Left renal pelvis (tissue), 4 donors: ENCODE measurements around the gene UTP11. TPM values are rescaled to one million over a fixed set of nuclear protein-coding genes. Genes with fewer than 3 reads are reported as not detected.

Source experiments
- DNase-seq, 4 donors: peaks; one replicate each; pipeline ENCODE4 v3.0.0-alpha.2; 2013; ENCODE audit warnings: low read depth in 4 of 4, low spot score in 3 of 4
- polyA plus RNA-seq, 4 donors: library from polyadenylated mRNA; unstranded; fragments of 120-200 nt; gene quantifications; one replicate each; pipeline ENCODE4 v1.2.1, GENCODE V29; 2013; ENCODE audit not compliant: insufficient read length in 4 of 4

UTP11 gene
- polyA plus RNA-seq, 4 donors = 41.5 to 52.3 (median 44.3) TPM

DNA sequence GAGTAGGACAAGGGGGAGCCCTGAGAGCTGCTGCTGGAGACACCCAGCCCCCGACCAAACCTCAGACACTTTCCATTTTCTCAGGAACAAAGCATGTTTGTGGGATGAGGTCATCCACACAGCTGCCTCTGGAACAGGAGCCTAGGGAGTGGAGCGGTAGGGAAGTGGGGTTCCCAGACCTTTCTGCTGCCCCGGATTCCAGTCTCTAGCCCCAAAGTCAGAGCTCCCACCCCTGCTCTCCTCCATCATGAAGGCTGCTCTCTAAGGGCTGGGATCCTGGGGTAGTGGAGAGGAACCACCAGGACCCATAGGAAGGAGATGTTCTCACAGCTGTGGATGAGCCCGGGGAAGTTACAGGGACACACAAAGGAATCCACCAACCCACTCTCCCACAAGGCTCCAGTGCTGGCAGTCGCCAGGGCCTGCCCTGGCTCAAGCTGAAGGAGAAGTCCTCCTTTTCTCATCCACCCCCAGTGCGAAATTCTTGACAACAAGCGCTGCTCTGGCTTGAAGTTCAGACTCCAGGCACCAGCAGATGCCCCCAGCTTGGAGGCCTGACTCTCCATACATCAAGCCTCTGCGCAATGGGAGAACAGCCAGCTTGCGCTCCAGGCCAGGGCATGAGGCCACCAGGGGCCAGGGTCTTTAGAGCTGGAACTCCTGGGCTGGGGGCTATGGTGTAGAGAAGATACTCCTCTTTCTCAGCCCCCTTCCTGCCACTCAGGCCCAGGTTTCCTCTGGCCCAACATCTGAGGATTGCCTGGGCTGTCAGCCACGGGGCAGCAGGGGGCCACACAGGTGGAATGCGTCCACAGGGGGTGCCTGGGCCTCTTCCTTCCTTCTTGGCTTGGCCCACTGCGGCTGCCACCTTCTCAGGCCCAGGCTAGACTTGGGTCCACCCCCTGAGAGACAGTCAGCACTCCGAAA lies 11.7 kb upstream of the UTP11 start:
- DNase-seq = no peak

DNA sequence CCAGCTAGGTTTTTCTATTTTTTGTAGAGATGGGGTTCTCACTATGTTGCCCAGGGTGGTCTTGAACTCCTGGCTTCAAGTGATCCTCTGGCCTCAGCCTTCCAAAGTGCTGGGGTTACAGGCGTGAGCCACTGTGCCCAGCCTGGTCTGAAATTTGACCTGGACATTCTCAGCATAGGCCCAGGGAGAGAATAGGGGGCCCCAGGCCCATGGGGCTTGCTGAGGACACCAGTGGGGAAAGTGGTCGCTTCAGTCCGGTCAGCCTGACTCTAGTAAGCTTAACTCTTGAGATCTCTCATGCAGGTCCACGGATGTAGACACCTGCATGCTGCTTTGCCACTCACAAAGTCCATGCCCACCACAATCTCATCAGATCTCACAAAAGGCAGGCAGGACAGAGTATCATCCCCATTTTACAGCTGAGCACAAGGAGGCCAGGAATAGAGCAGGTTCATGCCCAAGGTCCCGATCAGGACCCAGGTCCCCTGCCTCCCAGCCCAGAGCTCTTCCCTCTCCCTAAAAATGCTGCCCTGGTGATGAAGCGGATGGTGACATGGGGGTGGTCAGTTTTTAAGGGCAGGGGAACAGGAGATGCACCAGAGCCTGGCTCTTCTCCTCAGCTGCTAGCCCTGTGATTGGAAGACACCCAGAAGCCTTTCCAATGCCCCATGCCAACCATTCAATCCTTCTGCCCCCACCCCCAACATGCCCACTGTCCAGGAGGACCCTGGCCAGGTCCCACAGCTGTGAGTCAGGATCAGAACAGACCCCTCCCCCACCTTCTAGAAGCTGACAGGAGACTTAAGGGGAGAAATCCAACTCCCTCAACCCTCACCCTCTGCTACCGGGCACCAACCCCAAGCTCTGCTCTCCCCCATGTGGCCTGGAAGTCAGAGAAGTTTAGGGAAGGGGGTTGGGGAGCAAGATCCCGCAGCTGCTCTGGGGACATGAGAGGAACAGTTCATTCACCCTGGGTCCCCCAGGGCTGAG lies 9.0 kb upstream of the UTP11 start:
- no peak for DNase-seq

DNA sequence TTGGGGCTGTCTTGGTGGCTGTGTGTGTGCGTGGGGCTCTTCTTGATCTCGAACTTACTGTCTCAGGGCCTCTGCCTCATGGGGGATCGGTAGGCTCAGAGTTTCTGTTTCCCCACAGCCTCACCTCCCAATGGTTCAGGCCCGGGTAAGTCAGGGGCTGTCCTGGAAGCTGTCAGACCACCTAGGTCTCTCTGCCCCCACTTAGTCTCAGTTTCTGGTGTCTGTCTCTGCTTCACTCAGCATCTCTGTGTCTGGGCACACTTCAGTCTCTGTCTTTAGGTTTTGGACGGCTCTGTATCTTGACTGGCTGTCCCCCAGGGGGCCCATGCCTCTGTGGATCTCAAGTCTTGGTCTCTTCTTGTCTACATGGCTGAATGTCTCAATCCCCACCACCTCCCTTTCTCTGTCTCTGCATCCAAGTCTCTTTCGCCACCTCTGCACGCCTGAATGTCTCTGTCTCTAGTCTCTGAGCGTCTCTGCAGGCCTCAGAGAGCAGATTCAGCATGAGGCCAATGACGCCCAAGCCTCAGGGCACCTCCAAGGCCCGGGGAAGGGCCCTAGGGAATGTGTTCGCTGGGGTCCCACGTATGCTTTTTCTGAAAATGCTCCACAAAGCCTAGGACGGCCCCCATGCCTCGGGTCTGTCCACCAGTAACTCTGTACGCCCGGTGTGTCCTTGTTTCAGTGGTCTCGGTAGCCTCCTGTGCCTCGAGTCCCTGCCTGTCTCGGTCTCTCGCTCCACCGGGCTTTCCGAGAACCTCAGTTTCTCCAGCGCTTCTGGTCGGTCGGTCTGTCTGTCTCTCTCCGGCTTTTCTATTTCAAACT lies 8.0 kb upstream of the UTP11 start:
- no peak for DNase-seq

DNA sequence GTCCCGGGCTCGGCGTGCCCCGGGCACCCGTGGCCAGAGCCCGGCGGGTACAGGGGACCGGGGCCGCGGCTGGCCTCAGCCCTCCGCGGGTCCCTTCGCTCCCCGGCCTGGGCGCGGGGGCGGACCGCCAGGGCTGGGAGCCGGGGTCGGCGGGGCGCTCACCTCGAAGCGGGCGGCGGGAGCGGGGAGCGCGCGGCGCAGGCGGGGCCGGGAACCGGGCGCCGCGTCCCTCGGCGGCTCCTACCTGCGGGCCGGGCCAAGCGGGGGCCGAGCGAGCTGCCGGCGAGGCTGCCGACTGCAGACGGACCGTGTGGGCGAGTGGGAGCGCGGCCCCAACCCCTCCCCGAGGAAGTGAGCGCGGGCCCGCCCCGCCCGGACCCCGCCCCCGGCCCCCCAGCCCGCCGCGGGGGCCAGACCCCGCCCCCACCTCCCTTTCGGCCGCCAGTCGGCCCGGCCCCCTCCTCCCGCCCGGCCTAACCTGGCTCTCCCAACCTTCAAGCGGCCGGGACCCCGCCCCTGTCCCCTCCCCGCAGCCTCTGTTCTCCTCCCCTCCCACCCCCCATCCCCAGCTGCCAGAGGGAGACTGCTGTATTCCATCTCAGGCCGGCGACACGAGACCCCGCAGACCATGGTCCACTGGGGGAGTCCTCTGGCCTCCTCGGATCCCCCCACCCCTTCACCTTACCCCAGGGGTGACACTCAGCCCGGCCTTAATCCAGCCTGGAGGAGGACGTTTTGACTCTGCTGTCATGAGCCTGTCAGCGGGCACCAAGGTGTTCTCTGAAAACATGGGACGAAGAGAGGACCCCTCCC lies 7.1 kb upstream of the UTP11 start, which contains the start of gene FHL3:
Gene FHL3, minus strand, starts transcription at position 320 of the 813 bp plus-strand sequence. CDS start 6,102 bp downstream, outside the sequence.
- no peak for DNase-seq

DNA sequence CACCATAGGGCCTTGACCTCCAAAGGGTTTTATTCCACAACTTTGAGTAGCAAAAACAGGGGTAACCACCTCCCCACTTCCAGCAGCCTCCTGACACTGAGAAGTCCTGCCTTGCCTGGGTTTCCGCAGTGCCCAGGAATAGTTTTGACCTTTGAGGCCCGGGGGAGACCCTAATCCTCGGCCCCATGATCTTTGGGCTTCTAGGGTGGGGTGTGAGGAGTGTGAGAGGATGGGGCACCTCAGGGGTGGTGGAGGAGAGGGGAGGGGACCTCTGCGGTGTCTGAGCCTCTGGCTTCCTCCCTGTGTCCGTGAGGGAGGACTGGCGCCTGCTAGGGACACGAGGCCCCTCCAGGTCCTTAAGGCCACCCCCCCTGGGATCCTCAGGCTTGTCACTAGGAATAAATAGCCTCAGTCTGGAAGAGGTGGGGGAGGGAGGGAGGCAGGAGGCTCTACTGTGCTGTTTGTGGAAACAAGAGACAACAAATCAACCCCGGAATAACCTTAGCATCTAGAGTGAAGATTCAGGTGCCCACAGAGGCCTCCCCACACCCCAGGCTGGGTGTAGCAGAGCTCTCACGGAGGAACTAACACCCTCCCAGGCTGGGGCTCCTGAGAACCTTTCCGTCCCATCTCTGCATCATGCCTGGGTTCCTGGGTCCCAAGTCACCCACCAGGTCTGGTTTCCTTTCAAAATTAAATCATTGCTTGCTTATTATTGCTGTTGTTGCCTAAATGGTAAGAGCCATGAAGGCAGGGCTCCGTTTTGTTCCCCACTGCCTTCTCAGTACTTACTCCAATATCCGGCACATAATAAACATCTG lies 6.3 kb upstream of the UTP11 start:
- DNase-seq = no peak

DNA sequence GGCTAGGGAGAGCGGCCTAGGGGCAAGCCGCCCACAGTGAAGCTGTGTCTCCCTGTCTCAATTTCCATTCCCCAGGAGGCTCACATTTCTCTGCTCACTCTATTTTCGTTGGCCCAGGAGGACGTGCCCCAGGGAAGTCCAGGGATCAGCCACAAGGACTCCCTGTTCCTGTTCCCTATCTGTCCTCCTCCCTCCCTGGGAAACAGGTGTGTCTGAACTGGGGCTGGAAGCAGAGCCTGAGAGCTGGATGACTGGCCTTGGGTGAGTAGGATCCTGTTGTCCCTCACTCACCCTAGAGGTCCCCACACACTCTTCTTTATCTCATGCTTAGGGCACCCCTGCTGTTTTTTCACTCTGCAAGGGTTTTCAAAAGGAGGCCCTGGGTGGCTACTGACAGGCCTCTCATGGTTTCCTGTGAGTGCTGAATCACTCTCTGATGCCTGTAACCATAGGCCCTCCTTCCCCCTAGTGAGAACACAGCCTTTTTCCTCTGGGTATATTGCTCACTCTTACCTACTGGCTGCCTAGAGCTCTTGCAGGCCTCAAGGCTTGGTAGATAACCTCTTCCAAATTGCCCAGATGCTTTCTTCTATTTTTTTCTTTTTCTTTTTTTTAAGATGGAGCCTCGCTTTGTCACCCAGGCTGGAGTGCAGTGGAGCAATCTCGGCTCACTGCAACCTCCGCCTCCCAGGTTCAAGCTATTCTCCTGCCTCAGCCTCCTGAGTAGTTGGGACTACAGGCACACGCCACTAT lies 3.3 kb upstream of the UTP11 start:
- no peak for DNase-seq

DNA sequence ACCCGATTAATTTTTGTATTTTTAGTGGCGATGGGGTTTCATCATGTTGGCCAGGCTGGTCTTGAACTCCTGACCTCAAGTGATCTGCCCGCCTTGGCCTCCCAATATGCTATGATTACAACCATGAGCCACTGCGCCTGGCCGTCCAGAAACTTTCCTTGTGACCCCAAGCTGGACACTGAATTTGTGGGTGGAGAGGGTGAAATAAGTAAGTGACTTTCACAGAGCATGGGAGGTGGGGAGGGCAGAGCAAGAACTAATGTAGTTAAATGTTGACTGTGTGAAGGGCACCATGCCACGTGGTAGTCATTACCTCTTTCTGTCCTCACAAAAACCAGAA lies 2.7 kb upstream of the UTP11 start:
- no peak for DNase-seq

DNA sequence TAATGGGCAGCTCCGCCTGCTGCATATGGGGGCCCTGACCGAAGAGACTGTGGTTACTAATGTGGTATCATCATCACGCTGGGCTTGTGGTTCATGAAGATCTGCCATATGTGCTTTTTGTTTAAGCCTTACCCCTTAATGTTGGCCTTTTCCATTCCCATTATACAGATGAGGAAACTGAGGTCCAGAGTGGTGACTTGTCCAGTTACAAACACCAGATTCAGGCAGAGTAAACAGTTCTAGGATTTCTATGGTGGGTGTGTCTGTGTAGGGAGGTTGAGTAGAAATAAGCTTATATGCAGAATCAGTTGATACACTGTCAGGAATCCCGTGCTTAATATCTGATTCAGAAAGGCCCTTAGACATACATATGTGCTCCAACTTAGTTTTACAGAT lies 691 bp downstream of the UTP11 start:
- DNase-seq = no peak

DNA sequence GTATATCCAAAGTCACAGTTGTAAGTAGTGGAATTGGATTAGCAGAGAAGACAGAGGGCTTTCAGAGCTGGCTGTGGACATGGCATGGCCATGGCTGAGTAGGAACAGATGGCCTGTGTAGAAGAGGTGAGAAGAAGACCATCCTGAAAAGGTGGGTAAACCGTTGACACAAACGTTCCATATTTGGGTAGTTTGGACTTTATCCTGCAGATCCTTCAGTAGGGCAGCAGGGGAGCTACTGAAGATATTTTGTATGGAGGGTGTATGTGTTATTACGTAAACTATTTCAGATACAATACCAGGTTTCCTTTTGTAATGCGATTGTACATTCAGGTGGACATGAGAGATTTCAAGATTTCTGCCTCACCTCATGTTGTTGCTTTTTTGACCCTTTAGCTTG lies 1.6 kb downstream of the UTP11 start:
- no peak for DNase-seq

DNA sequence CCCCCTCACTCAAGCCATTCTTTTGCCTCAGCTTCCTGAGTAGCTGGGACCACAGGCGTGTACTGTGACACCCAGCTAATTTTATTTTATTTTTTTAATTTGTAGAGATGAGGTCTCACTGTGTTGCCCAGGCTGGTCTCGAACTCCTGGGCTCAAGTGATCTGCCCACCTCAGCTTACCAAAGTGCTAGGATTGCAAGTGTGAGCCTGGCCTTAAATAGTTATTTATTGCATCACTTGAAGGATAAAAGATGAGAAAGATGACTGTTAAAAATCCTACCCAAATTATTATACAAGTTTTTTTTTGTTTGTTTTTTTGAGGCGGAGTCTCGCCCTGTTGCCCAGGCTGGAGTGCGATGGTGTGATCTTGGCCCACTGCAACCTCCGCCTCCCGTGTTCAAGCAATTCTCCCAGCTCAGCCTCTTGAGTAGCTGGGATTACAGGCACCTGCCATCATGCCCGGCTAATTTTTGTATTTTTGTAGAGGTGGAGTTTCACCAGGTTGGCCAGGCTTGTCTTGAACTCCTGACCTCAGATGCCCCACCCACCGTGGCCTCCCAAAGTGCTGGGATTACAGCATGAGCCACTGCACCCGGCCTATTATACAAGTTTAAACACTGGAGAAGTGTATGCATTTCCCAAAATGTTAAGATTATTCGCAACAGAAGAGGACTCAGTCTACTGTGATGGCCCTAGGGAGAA lies 2.3 kb downstream of the UTP11 start:
- no peak for DNase-seq

DNA sequence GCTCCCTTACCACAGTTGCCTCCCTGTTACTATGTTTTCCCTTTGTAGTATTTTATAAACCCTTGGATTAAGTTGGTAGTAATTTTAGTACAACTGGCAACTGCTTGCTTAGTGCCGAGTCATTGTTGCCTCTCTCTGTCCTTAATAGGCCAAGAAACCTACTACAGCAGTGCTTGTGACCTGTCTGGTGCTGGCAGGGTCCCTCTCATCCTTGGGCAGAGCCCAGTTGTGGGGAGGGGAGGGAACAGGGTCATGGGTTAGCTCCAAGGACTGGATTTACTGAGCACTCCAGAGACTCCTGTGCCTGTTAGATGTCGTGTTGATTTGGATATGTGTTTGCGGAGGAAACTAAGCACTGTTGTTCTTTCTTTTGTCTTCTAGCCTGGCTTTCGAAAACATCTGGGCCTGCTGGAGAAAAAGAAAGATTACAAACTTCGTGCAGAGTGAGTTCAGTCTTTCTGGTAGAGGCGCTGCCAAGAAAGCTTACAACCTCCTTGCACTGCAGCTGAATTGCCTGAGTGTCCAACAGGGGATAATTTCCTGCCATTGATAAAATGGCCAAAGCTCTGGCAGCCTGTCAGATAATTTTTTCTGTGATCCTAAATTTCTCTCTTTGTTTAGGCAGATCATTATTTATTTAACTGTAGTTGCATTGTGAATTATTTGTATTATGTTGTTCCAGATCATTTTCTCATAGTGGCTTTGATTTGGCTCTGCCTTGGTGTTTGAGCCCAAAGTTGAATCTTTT lies 3.6 kb downstream of the UTP11 start:
- DNase-seq = no peak

DNA sequence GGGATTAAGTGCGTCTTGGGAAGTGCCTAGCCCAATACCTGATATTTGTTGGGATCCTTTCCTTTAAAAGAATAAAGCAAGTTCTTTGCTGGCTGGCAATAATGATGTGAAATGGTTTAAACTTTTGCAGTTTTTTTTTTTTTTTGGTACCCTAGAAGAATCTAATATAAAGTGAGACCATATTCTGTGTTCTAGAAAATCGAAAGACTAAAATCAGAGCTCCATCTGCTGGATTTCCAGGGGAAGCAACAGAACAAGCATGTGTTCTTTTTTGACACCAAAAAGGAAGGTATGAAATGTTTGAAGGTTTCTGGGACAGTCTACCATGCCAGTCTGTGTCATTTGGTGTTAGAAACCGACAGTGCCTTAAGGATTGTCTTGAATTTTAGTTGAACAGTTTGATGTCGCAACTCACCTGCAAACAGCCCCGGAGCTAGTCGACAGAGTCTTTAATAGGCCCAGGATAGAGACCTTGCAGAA lies 6.4 kb downstream of the UTP11 start:
- DNase-seq = no peak

DNA sequence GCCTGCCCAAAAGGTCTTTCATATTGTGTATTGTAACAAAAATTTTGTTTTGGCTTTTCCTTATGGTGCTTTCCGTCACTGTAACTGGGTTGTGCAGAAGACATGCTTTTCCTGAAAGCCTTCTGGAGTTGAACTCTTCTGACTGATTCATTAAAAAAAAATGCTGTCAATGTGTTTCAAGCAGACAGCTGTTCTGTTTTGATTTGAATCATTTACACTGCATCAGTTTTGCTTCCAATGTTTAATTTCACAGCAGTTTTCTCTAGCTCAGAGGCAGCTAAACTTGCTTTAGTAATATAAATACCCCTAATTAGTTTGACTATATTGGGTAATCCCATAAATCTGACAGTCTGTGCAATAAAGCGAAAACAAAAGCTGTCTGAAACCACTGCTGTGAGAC lies 7.9 kb downstream of the UTP11 start:
- no peak for DNase-seq

DNA sequence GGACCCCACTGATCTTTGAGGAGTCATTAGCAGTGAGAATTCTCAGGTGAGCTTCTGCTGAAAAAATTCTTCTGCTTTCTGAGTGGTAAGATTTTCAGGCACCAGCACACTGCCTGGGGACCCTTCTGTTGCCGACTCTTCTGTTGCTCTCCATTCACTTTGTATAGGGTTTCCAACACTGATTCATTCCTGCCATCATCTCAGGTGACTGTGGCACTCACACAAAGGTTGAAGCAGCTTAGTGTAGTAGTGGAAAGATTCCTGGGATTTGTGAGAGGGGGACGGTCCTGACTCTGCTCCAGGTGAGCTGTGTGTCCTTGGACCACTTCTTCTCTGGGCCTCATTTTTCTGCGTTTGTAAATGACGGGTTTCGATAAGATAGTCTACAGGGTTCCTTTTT lies 9.4 kb downstream of the UTP11 start:
- DNase-seq = no peak

DNA sequence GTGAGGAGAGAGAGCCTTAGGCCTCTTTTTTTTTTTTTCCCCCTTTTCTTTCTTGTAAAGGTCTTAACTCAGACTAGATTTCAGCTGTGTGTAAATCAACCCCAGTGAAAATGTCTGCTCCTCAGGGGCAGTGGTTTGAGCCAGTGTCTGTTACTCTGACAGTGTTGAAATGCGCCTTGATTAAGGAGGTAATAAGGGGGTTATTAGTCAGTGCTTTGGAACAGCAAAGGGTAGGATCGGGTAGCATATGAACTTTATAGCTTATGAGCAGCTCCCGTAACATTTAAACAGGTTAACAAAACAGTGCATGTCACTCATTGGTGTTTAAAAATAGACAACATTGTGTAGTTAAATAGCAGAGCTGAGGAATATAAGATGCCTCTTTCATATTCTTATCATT lies 10.3 kb downstream of the UTP11 start:
- DNase-seq = no peak

DNA sequence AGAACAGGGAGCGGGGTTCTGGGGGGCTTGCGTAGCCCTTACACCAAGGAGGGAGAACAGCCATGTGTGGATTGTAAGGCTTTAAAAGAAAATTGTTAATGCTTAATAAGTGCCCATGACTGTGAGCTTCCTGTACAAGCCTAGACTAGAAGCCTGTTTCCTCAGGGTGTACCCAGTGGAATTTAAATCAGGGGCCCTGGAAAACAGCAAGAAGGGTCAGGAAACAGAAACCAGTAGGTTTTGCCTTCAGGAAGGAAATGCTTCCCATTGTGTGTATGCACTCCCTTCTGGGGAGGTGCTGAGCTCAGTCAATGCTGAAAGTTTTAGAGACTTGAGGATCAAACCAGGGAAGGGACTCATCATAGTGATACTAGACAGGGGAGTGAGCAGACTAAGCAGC lies 12.7 kb downstream of the UTP11 start:
- DNase-seq = no peak

DNA sequence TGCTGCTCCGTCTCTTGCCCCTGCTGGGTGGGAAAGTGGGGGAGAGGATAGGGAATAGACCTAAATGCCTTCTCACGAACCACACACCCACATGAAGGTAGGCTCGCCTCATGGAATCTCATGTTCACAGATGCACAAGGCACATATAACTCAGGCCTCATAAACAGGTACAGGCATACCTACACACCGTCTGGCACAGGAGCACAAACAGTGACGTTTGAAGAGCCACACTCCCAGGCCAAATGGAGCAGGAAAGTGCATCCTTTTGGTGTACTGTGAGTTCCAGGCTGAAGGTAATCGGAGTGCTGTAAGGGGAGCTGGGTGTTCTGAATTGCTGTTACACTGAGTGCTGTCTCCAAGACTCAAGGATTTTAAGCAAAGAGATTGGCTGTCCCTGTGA lies 13.1 kb downstream of the UTP11 start:
- no peak for DNase-seq
